Stimulated activated CD8-positive, alpha-beta memory T cell treated with anti-CD3 and anti-CD28 coated beads, Interleukin-15, amount 100 ng/mL, for 48 hours (primary cell): ENCODE measurements around the gene ADNP.

Experiments used
- DNase-seq, 2 donors: peaks; one replicate each; pipeline ENCODE4 v3.0.0-alpha.2; 2020; ENCODE audit warnings: low read depth in 2 of 2

The ADNP gene

GRCh38 chr20:50874111-50874757 lies 57.0 kb downstream of the ADNP start:
- no peak for DNase-seq

- DNase-seq: no peak
These were observed 57.7 kb downstream of the ADNP start for GRCh38 chr20:50873585-50873984.

GRCh38 chr20:50872560-50873425 lies 58.4 kb downstream of the ADNP start:
- no peak for DNase-seq

GRCh38 chr20:50870561-50871161 lies 60.6 kb downstream of the ADNP start:
- DNase-seq: no peak

DNA sequence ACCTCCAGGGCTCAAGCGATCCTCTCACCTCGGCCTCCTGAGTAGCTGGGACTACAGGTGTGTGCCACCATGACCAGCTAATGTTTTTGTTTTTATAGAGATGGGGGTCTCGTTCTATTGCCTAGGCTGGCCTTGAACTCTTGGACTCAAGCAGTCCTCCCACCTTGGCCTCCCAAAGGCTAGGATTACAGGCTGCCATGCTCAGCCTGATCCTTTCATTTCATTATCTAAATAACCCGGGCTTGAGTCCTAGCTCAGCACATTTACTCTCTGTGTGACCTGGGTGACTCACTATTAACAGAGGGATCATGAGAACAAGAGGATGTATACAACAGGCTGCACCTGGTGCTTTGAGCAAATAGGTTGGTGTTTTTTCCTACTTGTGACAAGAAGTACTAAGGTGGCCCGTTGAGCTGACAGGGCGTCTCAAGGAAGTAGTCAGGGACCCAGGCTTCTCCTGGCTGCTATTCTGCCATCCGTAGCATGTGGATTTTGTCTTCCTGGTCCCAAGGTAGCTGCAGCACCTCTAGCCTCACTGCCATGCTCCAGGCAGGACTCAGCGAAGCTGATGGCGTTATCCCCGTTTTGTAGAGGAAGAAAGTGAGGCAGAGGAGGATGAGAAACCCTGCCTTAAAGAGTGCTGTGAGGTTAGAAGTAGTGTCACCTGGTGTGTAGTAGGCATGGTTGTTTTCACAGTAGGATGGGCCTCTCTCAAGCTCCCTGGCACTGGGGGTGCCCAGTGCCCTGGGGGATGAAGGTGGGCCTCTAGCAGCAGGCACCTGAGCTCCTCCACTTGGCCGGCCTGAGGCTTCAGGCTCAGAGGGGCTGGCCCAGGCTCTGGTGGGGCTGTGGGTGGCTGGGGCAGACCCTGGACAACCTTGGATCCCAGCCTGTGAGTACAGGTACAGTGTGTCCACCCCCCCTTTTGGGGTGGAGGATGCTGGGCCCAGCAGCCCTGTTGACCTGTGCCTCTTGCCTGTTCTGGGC lies 62.4 kb downstream of the ADNP start:
- no peak for DNase-seq

DNA sequence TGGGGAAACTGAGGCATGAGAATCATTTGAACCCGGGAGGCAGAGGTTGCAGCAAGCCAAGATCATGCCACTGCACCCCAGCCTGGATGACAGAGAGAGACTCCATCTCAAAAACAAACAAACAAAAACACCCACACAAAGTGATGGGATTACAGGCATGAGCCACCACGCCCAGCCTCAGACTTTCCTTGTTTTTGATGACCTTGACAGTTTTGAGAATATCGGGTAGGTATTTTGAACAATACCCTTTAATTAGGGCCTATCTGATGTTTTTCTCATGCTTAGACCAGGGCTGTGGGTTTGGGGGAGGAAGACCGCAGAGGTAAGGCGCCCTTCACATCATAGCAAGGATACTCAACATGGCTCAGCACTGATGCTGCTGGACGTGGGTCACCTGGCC lies 63.4 kb downstream of the ADNP start:
- no peak for DNase-seq

- DNase-seq: no peak
These were observed 64.4 kb downstream of the ADNP start for GRCh38 chr20:50866831-50867230.

DNA sequence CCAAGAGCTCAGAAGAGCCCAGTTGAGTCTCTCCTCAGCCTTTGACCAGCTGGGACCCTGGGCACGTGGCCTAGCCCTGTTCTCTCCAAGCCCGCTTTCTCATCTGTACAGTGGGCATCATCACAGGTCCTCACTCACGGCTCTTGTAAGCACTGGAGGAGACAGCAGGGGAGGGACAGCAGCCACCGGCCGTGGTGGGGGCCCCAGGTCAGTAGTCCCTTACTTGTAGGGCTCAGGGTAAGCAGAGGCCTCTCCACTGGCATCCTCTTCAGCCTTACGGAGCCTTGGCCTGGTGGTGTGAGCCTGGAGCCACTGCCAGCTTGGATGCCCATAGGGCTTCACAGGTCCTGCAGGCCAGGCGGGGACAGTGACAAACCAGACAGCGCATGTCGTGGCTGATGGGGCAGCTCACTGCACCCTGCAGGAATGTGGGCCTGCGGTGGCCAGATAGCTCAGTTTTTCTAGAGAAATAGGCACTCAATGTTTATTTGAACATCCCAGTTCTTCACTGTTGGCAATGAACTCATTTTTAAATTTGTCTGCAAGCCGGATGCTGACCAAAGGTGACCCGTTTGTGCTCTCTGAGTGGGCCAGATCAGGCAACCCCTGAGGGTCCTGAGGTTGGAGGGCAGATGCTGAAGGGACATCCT lies 65.1 kb downstream of the ADNP start:
- no peak for DNase-seq

DNA sequence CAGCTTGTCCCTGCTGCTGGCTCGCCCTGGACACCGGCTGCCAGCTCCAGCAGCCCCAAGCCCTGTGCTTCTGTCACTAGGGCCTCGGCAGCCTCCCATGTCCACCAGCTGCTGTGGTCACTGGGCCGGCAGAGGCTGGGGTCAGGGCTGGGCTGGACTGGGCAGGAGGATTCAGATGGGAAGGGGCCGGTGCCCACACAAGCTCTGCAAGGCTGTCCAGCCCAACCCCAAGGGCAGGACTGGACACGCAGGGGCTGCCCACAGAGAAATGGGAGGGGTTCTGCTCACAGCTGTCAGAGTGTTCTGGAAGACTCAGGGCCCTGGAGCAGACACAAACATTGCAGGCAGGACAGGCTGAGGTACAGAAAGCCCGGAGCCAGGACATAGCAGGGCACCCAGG lies 65.6 kb downstream of the ADNP start:
- DNase-seq: no peak

DNA sequence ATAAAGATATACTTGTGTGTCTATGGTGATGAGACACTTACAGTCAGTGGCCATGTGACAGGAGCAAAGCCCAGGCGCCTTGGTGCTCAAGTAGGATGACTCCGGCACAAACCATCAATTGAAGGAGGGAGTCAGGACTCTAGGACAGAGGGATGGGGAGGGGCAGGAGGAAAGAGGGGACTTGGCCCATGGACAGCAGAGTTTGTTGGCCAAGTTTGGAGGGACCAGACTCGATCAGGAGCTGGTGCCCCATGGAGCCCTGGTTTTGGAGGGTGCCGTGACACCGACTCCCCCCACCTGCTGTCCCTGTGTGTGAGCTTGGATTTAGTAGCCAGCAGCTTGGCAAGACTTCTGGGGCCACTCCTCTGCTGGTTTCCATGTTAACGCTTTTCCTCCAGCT lies 66.1 kb downstream of the ADNP start:
- DNase-seq: no peak

GRCh38 chr20:50862546-50862945 lies 68.7 kb downstream of the ADNP start:
- DNase-seq: no peak

GRCh38 chr20:50861012-50861411 lies 70.2 kb downstream of the ADNP start:
- no peak for DNase-seq

- DNase-seq: no peak
These were observed 72.1 kb downstream of the ADNP start for GRCh38 chr20:50859161-50859560.

- DNase-seq: no peak
These were observed 72.7 kb downstream of the ADNP start for GRCh38 chr20:50858525-50858924.

DNA sequence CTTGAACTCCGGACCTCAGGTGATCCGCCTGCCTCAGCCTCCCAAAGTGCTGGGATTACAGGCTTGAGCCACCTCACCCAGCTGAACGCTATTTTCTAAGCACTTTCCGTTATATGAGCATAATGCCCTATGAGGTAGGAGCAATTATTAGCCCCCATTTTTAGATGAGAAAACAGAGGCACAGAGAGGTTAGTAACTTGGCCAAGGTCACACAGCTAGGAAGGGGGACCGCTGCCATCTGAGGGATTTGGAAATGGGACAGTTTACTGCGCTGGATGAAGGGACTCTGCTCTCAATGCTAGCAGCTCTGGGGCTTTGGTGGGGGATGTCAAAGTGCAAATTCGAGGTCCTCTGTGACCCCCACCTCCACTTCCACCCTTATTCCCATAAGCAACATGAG lies 73.9 kb downstream of the ADNP start:
- no peak for DNase-seq

DNA sequence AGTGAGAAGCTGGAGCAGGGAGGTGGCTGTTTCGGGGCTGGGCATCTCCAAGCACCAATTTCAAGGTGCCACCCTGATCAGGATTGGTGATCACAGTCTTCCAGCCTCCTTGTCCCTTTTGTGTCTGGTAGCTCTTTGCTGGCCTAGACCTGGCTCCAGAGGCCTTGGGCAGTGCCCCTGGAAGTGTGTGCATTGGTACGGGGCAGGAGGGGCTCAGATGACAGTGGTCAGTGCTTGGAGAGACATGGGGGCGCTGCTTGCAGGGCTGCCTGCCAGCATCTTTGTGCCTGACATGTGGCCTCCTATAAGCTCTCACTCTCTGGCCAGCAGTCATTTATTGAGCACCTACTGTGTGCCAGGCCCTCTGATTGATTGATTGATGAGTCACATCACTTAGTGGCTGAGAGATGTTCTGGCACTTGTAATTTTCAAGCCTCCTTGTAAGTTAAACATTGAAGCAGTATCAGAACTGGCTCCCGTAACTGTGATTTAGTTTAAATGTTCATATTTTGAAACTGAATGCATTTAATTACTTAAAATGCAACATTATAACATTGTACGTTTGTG lies 74.7 kb downstream of the ADNP start:
- no peak for DNase-seq

DNA sequence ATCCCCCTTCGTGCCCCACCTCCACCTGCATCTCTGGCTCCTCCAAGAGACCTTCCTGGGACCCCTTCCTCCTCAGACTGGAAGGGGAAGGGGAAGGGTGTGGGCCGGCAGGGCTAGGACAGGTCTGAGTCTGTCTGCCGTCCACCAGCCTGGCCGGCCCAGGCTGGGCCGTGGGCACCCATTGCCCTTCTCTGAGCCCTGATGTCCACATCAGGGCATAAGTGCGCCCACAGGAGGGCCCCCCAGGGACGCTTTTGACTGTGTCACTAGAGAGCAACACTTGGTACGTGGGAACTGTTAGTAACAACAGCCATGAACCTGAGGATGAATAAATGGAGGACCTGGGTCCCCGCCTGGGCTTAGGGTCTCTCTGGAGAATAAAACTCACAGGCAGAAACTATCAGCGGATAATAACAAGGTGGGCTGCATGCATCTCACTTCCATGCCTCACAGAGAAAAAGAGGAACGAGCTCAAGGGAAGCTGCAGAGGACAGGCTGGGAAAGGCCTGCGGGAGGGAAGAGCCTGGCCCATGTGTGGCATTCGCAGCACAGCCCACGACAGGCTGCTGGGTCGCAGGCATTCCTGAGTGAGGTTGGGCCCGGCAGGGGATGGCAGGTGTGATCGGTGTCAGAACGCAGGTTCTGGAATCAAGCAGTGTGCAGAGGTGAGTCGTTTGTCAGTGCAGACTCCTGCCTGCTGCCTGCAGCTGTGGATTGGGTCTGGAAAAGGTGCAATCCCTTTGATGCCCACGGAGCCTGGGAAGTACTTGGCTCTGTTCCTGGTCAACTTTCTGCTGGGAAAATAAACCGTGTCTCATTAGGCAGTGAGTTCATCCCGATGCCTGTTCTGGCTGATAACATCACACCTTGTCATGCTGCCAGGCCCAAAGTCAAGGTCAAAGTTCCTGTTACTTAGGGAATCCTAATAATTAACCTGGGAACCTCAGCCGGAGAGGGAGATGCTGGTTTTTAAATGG lies 75.5 kb downstream of the ADNP start:
- DNase-seq: no peak

GRCh38 chr20:50854506-50855249 lies 76.6 kb downstream of the ADNP start:
- no peak for DNase-seq

- DNase-seq: no peak
These were observed 79.2 kb downstream of the ADNP start for GRCh38 chr20:50852085-50852484.
